Vagina (tissue), 2 donors: Measurements from ENCODE around the gene MAPK8IP2. TPM values are rescaled to one million over a fixed set of nuclear protein-coding genes. Genes with fewer than 3 reads are reported as not detected.

Source experiments
- DNase-seq, 2 donors: peaks; one replicate each; pipeline ENCODE4 v3.0.0-alpha.2; 2017; ENCODE audit errors: extremely low spot score in 2 of 2
- H3K27ac ChIP-seq: fragments of 200-600 bp; sonication (generic); one replicate; pipeline ENCODE4 v1.5.1; 2019
- H3K27me3 ChIP-seq: fragments of 200-600 bp; sonication (generic); one replicate; pipeline ENCODE4 v1.5.1; 2019
- H3K36me3 ChIP-seq, 2 donors: fragments of 200-600 bp; sonication (generic); one replicate each; pipeline ENCODE4 v1.5.1; 2017 to 2019
- H3K4me1 ChIP-seq: fragments of 200-600 bp; sonication (generic); one replicate; pipeline ENCODE4 v1.5.1; 2019
- H3K4me3 ChIP-seq, 2 donors: fragments of 200-600 bp; sonication (generic); 1 replicate in 1 of 2; 2 replicates in 1 of 2; pipeline ENCODE4 v1.5.1; 2016 to 2019
- H3K9me3 ChIP-seq: fragments of 200-600 bp; sonication (generic); one replicate; pipeline ENCODE4 v1.5.1; 2019
- POLR2A ChIP-seq, 2 donors: fragments of 450-650 bp; IDR thresholded peaks; one replicate each; pipeline ENCODE4 v1.6.1; 2017; ENCODE audit warnings: antibody characterized with exemption in 2 of 2, mild to moderate bottlenecking in 2 of 2, moderate library complexity in 2 of 2
- POLR2AphosphoS5 ChIP-seq, 2 donors: sonication (generic); formaldehyde crosslinking; IDR thresholded peaks; one replicate each; pipeline ENCODE4 v1.9.0; 2017; ENCODE audit warnings: antibody characterized with exemption in 2 of 2, mild to moderate bottlenecking in 2 of 2, low read depth in 1 of 2; ENCODE audit not compliant: insufficient read depth in 1 of 2
- intact Hi-C: fragments of 100-400 bp; cut with DNase I; formaldehyde crosslinking; loops from one replicate; pipeline ENCODE4 v1.15.1; 2023
- total RNA-seq: library from RNA; depleted of rRNA; stranded (reverse); fragments of >200 nt; gene quantifications from one replicate; pipeline ENCODE4 v1.2.3, GENCODE V29; 2016
- TF ChIP-seq, protein P1 (sequence below), 3 experiments: fragments of 450-650 bp in 2 of 3; fragments of 200-600 bp in 1 of 3; sonication (generic) in 1 of 3; IDR thresholded peaks; one replicate each; pipeline ENCODE4 v1.5.1; 2017 to 2019; ENCODE audit warnings: antibody characterized with exemption in 3 of 3, mild to moderate bottlenecking in 2 of 3, moderate library complexity in 2 of 3

Gene MAPK8IP2
- total RNA-seq, 1 donor from 2014 or later = 3.2 TPM

DNA sequence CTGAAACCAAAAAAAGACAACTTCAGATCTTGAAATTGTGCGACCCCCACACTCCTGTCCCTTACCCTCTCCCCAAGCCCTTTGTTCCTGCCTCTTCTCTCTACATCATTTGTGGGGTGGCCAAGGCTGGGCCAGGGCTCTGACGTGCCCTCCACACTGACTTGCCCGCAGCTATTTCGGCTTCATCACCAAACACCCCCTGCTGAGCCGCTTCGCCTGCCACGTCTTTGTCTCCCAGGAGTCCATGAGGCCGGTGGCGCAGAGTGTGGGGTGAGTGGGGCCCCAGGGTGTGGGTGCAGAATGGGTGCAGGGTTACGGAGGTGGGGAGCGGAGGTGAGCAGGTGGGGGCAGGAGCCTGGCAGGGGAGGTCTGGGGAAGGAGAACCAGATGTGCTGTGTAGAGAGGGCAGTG is 9.5 kb downstream of the MAPK8IP2 start:
- DNase-seq = peak in 1 of 2 donors; percentile 95
- Histone ChIP-seq H3K9me3 (no peaks in the 10 kb centered on the region), H3K36me3 (no peaks in the 10 kb centered on the region), H3K27ac (no peak overlapping the region), H3K4me3 (no peak overlapping the region), H3K27me3 (no peaks in the 10 kb centered on the region), H3K4me1 (no peaks in the 10 kb centered on the region)
- intact Hi-C loops = no loop called here
- TF ChIP-seq, protein P1, sequence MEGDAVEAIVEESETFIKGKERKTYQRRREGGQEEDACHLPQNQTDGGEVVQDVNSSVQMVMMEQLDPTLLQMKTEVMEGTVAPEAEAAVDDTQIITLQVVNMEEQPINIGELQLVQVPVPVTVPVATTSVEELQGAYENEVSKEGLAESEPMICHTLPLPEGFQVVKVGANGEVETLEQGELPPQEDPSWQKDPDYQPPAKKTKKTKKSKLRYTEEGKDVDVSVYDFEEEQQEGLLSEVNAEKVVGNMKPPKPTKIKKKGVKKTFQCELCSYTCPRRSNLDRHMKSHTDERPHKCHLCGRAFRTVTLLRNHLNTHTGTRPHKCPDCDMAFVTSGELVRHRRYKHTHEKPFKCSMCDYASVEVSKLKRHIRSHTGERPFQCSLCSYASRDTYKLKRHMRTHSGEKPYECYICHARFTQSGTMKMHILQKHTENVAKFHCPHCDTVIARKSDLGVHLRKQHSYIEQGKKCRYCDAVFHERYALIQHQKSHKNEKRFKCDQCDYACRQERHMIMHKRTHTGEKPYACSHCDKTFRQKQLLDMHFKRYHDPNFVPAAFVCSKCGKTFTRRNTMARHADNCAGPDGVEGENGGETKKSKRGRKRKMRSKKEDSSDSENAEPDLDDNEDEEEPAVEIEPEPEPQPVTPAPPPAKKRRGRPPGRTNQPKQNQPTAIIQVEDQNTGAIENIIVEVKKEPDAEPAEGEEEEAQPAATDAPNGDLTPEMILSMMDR (IDR thresholded peaks at IDR 0.05) = no peak

DNA sequence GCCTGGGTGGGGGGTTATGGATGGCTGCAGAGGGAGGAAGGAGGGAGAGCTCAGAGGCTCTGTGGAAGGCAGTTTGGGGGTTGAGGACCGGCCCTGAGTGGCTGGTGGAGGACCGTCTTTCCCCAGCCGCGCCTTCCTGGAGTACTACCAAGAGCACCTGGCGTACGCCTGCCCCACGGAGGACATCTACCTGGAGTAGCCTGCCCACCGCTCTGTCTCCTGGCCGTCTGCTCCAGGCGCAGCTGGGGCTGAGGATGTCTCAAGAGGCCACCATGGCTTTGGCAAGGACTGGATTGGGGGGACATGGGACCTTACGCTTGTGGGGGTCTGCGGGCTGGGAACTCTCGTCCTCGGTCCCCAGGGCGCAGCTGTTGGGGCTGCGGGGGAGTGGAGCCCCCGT is 10.0 kb downstream of the MAPK8IP2 start:
- H3K9me3 ChIP-seq = no peaks in the 10 kb centered on the region
- no peak overlapping the region for H3K4me3 ChIP-seq
- TF ChIP-seq, protein P1 (IDR thresholded peaks at IDR 0.05) = no peak
- TF ChIP-seq POLR2AphosphoS5 (IDR thresholded peaks at IDR 0.05; ENCODE audit: insufficient read depth in 1 of 2, low read depth in 1 of 2) (no peak), POLR2A (IDR thresholded peaks at IDR 0.05) (no peak)
- intact Hi-C loops = no loop called here
- H3K27me3 ChIP-seq = no peaks in the 10 kb centered on the region
- no peaks in the 10 kb centered on the region for H3K4me1 ChIP-seq
- H3K36me3 ChIP-seq = no peaks in the 10 kb centered on the region
- no peak overlapping the region for H3K27ac ChIP-seq
- DNase-seq = no peak

DNA sequence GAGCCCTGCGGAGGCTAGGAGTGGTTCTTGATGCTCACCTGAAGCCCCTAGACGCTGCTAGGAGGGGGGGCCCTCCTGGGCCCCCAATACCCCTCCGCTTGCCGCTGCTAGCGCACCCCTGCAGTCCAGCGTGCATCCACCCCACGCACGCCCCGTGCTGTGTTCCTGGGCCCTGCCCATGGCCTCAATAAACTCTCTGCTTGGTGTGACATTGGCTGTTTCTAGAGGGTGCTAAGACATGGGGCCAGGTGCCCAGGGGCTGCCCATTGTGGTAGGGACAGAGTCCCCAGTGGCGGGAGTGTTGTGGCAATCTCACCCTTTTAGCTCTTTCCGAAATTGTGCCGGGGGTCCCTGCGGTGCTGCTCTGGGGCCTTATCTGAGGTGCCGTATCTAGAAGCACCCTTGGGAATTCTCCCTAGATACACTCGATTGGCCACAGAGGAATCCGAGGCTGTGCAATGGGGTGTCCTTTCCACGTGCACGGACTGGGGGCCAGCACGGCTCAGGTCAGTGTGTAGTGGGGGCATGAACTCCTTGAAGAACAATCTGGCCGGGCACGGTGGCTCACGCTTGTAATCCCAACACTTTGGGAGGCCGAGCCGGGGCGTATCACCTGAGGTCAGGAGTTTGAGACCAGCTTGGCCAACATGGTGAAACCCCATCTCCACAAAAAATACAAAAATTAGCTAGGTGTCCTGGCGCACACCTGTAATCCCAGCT is 10.9 kb downstream of the MAPK8IP2 start:
- Histone ChIP-seq H3K27me3 (no peaks in the 10 kb centered on the region), H3K9me3 (no peaks in the 10 kb centered on the region), H3K4me3 (no peak overlapping the region), H3K36me3 (no peaks in the 10 kb centered on the region), H3K4me1 (no peaks in the 10 kb centered on the region), H3K27ac (no peak overlapping the region)
- intact Hi-C loops = no loop called here
- no peak for TF ChIP-seq POLR2A (IDR thresholded peaks at IDR 0.05)
- TF ChIP-seq, protein P1 (IDR thresholded peaks at IDR 0.05) = no peak
- TF ChIP-seq POLR2AphosphoS5 (IDR thresholded peaks at IDR 0.05; ENCODE audit: insufficient read depth in 1 of 2, low read depth in 1 of 2) = no peak
- DNase-seq = no peak

DNA sequence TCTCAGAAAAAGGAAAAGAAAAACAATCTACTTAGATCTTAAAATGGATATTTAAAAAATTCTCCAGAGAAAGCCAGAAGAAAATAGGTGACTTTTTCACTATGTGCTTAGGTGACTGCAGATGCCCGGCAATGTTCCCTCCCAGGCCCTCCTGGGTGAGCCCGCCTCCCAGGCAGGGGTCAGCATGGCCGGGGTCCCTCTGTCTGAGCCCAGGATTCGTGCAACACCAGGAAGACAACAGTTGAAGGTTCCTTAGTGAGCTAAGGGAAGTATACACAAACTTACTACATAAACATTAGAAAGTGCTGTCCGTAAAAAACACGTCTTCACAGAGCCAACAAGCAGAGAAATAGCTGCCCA is 11.6 kb downstream of the MAPK8IP2 start:
- Histone ChIP-seq H3K4me3 (no peak overlapping the region), H3K27me3 (no peaks in the 10 kb centered on the region), H3K36me3 (no peaks in the 10 kb centered on the region), H3K4me1 (no peaks in the 10 kb centered on the region), H3K27ac (no peak overlapping the region), H3K9me3 (no peaks in the 10 kb centered on the region)
- DNase-seq = no peak
- intact Hi-C loops = no loop called here
- TF ChIP-seq POLR2A (IDR thresholded peaks at IDR 0.05) (no peak), POLR2AphosphoS5 (IDR thresholded peaks at IDR 0.05; ENCODE audit: insufficient read depth in 1 of 2, low read depth in 1 of 2) (no peak)
- TF ChIP-seq, protein P1 (IDR thresholded peaks at IDR 0.05) = no peak

DNA sequence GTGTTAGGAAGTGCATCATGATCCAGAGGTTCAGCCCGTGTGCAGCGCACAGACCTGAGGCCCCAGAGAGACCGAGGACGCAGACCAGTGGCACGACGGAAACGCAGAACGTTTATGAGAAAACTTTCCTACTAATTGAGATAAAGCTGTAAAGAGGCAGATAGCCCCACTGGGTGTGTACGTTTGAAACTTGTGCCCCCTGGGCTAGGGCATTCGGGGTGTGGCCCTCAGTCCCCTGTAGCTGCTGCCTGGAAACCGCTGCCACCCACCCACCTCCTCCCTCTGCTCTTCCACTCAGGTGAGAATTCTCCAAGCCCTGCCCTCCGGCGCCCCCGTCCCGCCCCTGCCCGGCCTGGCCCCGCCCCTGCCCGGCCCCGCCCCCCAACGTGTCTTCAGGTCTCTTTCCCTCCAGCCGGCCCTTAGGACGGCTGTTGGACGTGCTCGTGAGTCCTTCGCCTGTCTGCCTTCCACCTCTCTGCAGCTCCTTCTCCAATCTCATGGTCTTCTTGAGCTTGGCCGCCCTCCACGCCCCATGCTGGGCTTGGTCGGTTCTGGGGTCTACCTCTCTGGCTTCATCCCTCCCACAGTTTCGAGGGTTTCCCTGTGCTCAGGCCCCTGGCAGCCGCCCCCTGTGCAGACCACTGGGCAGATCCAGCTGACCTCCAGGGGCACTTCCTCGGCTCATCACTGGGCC is 12.1 kb downstream of the MAPK8IP2 start:
- Histone ChIP-seq H3K27ac (no peak overlapping the region), H3K36me3 (no peaks in the 10 kb centered on the region), H3K4me3 (no peak overlapping the region), H3K27me3 (no peaks in the 10 kb centered on the region), H3K9me3 (no peaks in the 10 kb centered on the region), H3K4me1 (no peaks in the 10 kb centered on the region)
- intact Hi-C loops = no loop called here
- TF ChIP-seq, protein P1 (IDR thresholded peaks at IDR 0.05) = no peak
- no peak for TF ChIP-seq POLR2AphosphoS5 (IDR thresholded peaks at IDR 0.05; ENCODE audit: insufficient read depth in 1 of 2, low read depth in 1 of 2)
- TF ChIP-seq POLR2A (IDR thresholded peaks at IDR 0.05) = no peak
- no peak for DNase-seq
